HG02840 (cell line): Measurements from ENCODE around the gene MYRIP.

Experiments used
- ATAC-seq: cut with Tn5 transposase; IDR thresholded peaks from one replicate; pipeline ENCODE4 v1.9.1; 2021; ENCODE audit warnings: mild to moderate bottlenecking, moderate library complexity, moderate number of reproducible peaks; ENCODE audit not compliant: unreplicated experiment, low FRiP score

The MYRIP gene

GRCh38 chr3:40213556-40213955, 404.1 kb downstream of the MYRIP start:
- ATAC-seq, result no peak

GRCh38 chr3:40215015-40215414, 405.6 kb downstream of the MYRIP start:
- no peak for ATAC-seq

GRCh38 chr3:40216471-40216870, 407.1 kb downstream of the MYRIP start:
- no peak for ATAC-seq

GRCh38 chr3:40223856-40224255, 414.4 kb downstream of the MYRIP start:
- no peak for ATAC-seq

- no peak for ATAC-seq
Measured at GRCh38 chr3:40224796-40225515, 415.5 kb downstream of the MYRIP start.

GRCh38 chr3:40226636-40227035, 417.2 kb downstream of the MYRIP start:
- ATAC-seq, result no peak

GRCh38 chr3:40228792-40229350, 419.5 kb downstream of the MYRIP start:
- ATAC-seq, result no peak

- ATAC-seq, result no peak
Measured at GRCh38 chr3:40229386-40229785, 420.0 kb downstream of the MYRIP start.

GRCh38 chr3:40229963-40230362, 420.6 kb downstream of the MYRIP start:
- no peak for ATAC-seq

GRCh38 chr3:40230382-40230781, 421.0 kb downstream of the MYRIP start:
- ATAC-seq, result no peak

- no peak for ATAC-seq
Measured at GRCh38 chr3:40232626-40233025, 423.2 kb downstream of the MYRIP start.

- ATAC-seq, result no peak
Measured at GRCh38 chr3:40237159-40237558, 427.8 kb downstream of the MYRIP start.

GRCh38 chr3:40237889-40238571, 428.6 kb downstream of the MYRIP start:
- no peak for ATAC-seq

GRCh38 chr3:40240921-40241320, 431.5 kb downstream of the MYRIP start:
- ATAC-seq, result no peak

GRCh38 chr3:40242216-40242615, 432.8 kb downstream of the MYRIP start:
- ATAC-seq, result no peak

- ATAC-seq, result no peak
Measured at GRCh38 chr3:40242638-40243037, 433.2 kb downstream of the MYRIP start.

- ATAC-seq, result no peak
Measured at GRCh38 chr3:40243056-40243455, 433.6 kb downstream of the MYRIP start.

GRCh38 chr3:40247714-40248454, 438.5 kb downstream of the MYRIP start:
- no peak for ATAC-seq

- no peak for ATAC-seq
Measured at GRCh38 chr3:40248591-40248990, 439.2 kb downstream of the MYRIP start.

GRCh38 chr3:40249168-40249567, 439.8 kb downstream of the MYRIP start:
- ATAC-seq, result no peak

- no peak for ATAC-seq
Measured at GRCh38 chr3:40254491-40254890, 445.1 kb downstream of the MYRIP start.
